ENCODE results near the gene TGFBR3. TPM values are rescaled to one million over a fixed set of nuclear protein-coding genes. Genes with fewer than 3 reads are reported as not detected.

TGFBR3 gene
- total RNA-seq, 2 experiments from 2014 or later = 4.4 to 4.7 TPM

DNA sequence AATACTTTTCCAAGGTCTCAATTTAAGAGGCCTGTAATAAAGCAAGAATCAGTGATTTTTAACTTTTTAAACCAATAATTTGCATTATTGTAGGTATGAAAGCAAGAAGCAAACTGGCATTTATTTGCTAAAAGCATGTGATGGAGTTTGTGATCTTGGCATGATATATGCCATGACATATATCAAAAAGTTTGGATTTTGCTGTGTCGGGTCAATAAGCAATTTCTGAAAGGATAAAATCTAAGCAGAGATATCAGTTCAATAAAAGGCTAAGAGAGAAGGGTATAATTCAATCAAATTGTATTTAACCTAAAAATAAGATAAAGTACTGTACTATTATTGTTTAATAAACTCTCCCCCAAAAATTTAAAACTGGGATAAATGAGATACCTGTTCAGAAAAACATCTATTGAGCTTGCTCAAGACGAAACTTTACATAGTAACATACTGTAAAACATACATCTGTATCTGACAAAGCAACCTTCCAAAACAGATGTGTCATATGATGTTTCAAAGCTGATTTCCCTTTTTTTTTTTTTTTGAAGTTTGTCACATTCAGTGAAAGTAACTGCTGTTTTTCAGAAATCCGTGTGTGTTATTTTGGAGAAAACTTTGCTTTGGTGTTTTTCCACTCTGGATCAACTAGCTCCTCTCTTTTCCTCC is 74.5 kb downstream of the TGFBR3 start:
- Mint-ChIP-seq H3K36me3 (peaks cover 3% of the 10 kb centered on the region), H3K27ac (no peak overlapping the region), H3K27me3 (peaks cover 5% of the 10 kb centered on the region), H3K9me3 (peaks cover 1% of the 10 kb centered on the region), H3K4me3 (no peak overlapping the region), H3K4me1 (peaks cover 34% of the 10 kb centered on the region)
- no peak for DNase-seq

DNA sequence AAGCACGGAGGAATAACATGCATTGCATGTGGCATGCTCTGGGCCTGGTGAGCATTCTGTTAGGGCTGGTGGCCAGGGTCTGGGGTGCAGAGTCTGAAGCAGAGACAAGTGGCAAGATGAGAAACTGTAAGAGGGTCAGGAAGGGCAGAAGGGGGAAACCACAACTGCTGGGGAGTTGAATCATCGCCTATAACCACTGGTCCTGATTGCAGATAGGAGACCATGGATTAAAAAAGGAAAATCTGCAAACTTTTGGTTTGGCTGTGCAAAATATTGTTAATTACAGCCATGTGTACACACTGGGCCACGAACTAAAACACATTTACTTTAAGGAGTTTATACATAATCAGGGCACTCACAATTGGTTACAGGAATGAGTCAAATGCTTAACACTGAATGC is 76.6 kb downstream of the TGFBR3 start:
- H3K4me1 Mint-ChIP-seq = peaks cover 47% of the 10 kb centered on the region
- H3K9me3 Mint-ChIP-seq = no peaks in the 10 kb centered on the region
- H3K36me3 Mint-ChIP-seq = no peaks in the 10 kb centered on the region
- H3K4me3 Mint-ChIP-seq = no peak overlapping the region
- peaks cover 10% of the 10 kb centered on the region for H3K27me3 Mint-ChIP-seq
- no peak for DNase-seq
- no peak overlapping the region for H3K27ac Mint-ChIP-seq

- Mint-ChIP-seq H3K36me3 (no peaks in the 10 kb centered on the region), H3K27me3 (peaks cover 10% of the 10 kb centered on the region), H3K27ac (no peak overlapping the region), H3K4me1 (peaks cover 46% of the 10 kb centered on the region), H3K9me3 (no peaks in the 10 kb centered on the region), H3K4me3 (no peak overlapping the region)
- no peak for DNase-seq
These were observed 77.9 kb downstream of the TGFBR3 start for GRCh38 chr1:91807921-91808620.

DNA sequence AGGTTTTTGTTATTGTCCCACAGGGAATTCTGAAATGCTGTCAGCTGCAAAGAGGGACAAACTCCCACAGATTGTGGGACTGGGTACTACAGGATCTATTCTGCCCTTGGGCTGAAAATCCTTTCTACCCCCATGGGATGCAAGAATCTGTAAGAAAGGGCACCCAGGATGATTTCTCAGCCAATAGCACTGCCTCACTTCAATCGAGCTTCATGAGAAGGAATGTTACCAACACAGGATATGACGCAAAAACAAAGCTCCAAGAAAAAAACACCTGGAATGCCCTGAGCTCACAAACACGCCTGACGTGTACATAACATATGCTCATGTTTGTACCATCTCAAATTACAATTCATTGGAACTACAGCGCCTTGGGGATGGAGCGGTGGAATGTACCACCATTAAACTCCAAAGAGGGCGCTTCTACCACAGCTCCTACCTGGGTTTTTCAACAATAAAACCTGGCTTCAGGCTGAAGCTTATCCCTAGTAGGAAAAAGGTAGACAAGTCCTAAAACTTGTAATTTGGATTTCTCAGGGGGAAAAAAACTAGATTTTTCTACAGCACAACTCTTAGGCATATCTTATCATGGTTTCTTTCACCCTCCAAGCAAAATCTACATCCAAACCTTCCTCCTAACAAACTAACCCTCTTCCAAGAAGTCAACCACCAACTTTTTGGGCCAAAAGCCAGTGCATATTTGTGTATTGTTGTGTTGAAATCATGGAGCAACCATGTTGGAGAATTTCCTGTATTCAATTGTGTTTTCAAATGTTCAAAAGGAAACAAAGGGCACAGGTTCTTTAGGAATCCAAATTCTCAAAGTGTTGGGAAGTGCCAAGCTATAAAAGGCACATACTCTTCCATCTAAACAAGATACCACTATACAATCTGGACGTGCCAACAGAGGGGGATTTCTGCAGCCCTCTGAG is 78.9 kb downstream of the TGFBR3 start:
- DNase-seq = no peak
- peaks cover 52% of the 10 kb centered on the region for H3K4me1 Mint-ChIP-seq
- H3K36me3 Mint-ChIP-seq = peaks cover under 1% of the 10 kb centered on the region
- no peak overlapping the region for H3K4me3 Mint-ChIP-seq
- H3K9me3 Mint-ChIP-seq = no peaks in the 10 kb centered on the region
- H3K27ac Mint-ChIP-seq = no peak overlapping the region
- H3K27me3 Mint-ChIP-seq = peaks cover 10% of the 10 kb centered on the region

- no peaks in the 10 kb centered on the region for H3K9me3 Mint-ChIP-seq
- no peak overlapping the region for H3K4me3 Mint-ChIP-seq
- peaks cover 10% of the 10 kb centered on the region for H3K27me3 Mint-ChIP-seq
- peaks cover 1% of the 10 kb centered on the region for H3K36me3 Mint-ChIP-seq
- no peak for DNase-seq
- H3K27ac Mint-ChIP-seq = no peak overlapping the region
- peaks cover 46% of the 10 kb centered on the region for H3K4me1 Mint-ChIP-seq
These were observed 79.7 kb downstream of the TGFBR3 start for GRCh38 chr1:91806181-91806768.

- Mint-ChIP-seq H3K4me1 (peaks cover 41% of the 10 kb centered on the region), H3K9me3 (no peaks in the 10 kb centered on the region), H3K27ac (peak overlapping the region; percentile 89), H3K27me3 (peaks cover 10% of the 10 kb centered on the region), H3K4me3 (no peak overlapping the region), H3K36me3 (peaks cover 1% of the 10 kb centered on the region)
- peak; percentile 19 for DNase-seq
These were observed 80.6 kb downstream of the TGFBR3 start for GRCh38 chr1:91805311-91805801.

DNA sequence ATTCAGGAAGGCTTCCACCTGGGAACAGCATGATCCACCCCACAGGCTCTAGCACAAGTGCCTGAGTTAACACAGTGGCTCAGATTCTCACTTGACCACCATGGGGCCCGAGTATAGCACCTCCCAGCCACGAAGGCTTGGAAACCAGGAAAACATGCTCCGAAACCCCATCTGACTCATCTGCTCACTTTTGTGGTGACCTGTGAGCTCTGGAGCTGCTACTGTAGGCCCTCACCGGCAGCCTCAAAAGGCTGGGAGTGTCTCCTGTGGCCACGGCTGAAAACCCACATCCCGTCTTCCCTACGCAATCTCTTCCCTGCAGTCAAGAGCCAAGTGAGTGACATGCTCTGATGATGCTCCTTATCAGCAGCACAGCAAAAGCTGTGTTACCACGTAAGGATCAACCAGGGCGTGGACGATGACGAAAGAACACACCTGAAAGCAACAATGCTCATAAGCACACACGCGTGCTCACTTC is 81.4 kb downstream of the TGFBR3 start:
- Mint-ChIP-seq H3K36me3 (peaks cover 1% of the 10 kb centered on the region), H3K4me3 (peak overlapping the region; percentile 69), H3K27me3 (peaks cover 10% of the 10 kb centered on the region), H3K4me1 (peaks cover 37% of the 10 kb centered on the region), H3K9me3 (no peaks in the 10 kb centered on the region), H3K27ac (peak overlapping the region; percentile 89)
- DNase-seq = peak; percentile 85

DNA sequence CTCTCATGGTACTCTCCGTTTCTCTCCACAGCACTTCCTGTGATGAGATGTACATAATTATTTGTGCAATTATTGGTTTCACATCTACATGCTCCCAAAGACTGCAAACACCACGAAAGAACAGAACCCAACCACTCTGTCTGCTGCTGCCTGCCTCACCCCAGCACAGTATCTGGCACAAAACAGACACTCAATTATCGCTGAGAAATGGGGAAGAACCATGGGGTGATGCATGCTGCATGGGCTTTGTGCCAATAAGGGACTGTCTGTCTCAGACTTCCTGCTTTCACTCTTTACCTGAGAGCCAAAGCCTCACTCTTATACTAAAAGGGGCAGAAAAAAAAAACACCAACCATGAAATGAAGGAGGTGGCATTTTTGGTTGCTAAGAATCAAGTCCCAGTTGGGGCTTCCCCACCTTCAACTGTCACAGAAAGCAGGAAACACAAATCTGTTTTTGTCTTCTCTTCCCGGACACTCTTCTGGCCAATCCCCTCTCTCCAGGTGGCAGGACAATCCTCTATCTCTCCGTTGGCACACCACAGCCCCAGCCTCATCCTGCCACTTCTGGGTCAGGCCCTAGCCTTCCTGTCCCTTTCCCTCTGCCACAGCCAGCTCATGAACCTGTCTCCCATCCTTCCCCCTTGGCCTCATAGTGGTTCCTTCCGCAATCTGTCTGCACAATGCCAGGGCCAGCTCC is 82.0 kb downstream of the TGFBR3 start:
- Mint-ChIP-seq H3K4me1 (peaks cover 32% of the 10 kb centered on the region), H3K27ac (peak overlapping the region; percentile 89), H3K9me3 (no peaks in the 10 kb centered on the region), H3K36me3 (peaks cover 1% of the 10 kb centered on the region), H3K4me3 (peak overlapping the region; percentile 69), H3K27me3 (peaks cover 10% of the 10 kb centered on the region)
- peak; percentile 75 for DNase-seq

GRCh38 chr1:91803123-91803522 is 82.8 kb downstream of the TGFBR3 start:
- H3K36me3 Mint-ChIP-seq = peaks cover 1% of the 10 kb centered on the region
- no peaks in the 10 kb centered on the region for H3K9me3 Mint-ChIP-seq
- DNase-seq = no peak
- H3K4me3 Mint-ChIP-seq = no peak overlapping the region
- peaks cover 33% of the 10 kb centered on the region for H3K4me1 Mint-ChIP-seq
- H3K27me3 Mint-ChIP-seq = peaks cover 10% of the 10 kb centered on the region
- H3K27ac Mint-ChIP-seq = peak overlapping the region; percentile 89

DNA sequence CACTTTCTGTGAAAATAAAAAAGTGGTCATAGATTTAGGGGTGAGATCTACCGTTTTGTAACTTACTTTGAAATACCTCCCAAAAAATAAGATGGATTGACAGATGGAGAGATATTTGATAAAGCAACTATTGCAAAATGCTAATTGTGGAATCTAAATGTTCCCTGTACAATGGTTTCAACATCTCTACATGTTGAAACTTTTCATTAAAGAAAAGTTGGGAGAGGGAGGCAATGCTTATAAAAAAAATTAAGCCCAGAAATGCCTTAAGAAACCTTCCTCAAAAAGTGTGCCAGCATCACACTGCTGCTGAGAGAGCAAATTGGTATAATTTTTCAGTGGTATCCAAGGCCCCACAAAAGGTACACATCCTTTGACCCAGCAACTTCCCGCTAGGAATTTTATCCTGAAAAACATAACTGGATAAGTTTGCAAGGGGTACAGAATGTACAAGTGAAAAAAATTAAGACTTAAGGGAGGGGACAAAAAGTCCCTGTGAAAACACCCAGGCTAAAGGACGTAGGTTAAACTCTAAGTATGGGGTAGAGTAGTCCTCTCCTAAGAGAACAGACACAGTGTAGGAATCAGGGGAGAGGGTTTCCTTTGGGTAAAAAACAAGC is 84.3 kb downstream of the TGFBR3 start:
- no peak for DNase-seq
- Mint-ChIP-seq H3K4me1 (peaks cover 33% of the 10 kb centered on the region), H3K4me3 (no peak overlapping the region), H3K27ac (no peak overlapping the region), H3K9me3 (no peaks in the 10 kb centered on the region), H3K36me3 (peaks cover 1% of the 10 kb centered on the region), H3K27me3 (peaks cover 5% of the 10 kb centered on the region)

- H3K27me3 Mint-ChIP-seq = no peaks in the 10 kb centered on the region
- no peak overlapping the region for H3K4me3 Mint-ChIP-seq
- H3K4me1 Mint-ChIP-seq = peaks cover 26% of the 10 kb centered on the region
- peaks cover 1% of the 10 kb centered on the region for H3K36me3 Mint-ChIP-seq
- DNase-seq = no peak
- H3K27ac Mint-ChIP-seq = no peak overlapping the region
- no peaks in the 10 kb centered on the region for H3K9me3 Mint-ChIP-seq
These were observed 86.1 kb downstream of the TGFBR3 start for GRCh38 chr1:91799863-91800262.

DNA sequence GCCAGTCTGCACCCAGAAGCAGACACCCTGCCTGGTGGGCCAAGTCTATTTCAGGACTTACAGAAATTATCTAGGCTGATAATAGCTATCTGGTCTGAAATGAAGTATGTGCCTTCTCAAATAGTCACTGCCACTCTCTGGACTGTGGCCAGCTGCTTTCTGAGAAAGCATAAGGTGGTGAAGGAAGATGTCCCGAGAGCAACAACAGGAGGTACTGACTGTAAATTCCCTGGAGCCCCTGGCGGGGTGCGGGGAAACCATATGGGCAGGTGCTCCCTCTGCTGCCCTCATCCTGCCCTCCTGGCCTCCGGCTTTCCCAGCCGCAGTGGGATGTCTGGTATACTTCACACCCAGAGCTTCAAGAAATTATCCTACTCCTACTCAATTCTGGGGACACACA is 86.8 kb downstream of the TGFBR3 start:
- H3K27ac Mint-ChIP-seq = no peak overlapping the region
- peaks cover 3% of the 10 kb centered on the region for H3K36me3 Mint-ChIP-seq
- H3K4me3 Mint-ChIP-seq = no peak overlapping the region
- H3K9me3 Mint-ChIP-seq = peaks cover 2% of the 10 kb centered on the region
- peaks cover 19% of the 10 kb centered on the region for H3K4me1 Mint-ChIP-seq
- no peaks in the 10 kb centered on the region for H3K27me3 Mint-ChIP-seq
- DNase-seq = no peak

- no peak overlapping the region for H3K4me3 Mint-ChIP-seq
- H3K27me3 Mint-ChIP-seq = no peaks in the 10 kb centered on the region
- H3K4me1 Mint-ChIP-seq = peaks cover 17% of the 10 kb centered on the region
- peaks cover 3% of the 10 kb centered on the region for H3K36me3 Mint-ChIP-seq
- DNase-seq = no peak
- peaks cover 2% of the 10 kb centered on the region for H3K9me3 Mint-ChIP-seq
- H3K27ac Mint-ChIP-seq = no peak overlapping the region
These were observed 87.2 kb downstream of the TGFBR3 start for GRCh38 chr1:91798740-91799139.

DNA sequence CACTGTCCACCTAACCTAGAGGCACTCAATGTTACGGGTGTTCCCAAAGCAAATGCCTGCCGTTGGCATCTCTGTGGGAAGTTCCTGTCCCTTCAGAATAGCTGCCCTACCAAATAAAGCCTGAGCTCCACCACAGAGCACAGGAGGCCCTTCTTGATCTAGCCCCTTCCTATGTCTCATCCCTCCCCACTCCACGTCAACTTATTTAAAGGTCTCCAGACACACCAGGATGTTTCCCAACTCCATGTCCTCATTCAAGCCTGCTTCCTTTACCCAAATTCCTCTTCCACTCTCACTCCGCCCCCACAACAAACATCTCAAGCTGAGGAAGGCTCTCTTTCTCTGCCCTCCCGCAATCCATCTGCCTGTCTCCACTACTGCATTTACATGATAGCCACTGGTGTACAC is 87.7 kb downstream of the TGFBR3 start:
- Mint-ChIP-seq H3K27me3 (no peaks in the 10 kb centered on the region), H3K27ac (no peak overlapping the region), H3K36me3 (peaks cover 3% of the 10 kb centered on the region), H3K9me3 (peaks cover 2% of the 10 kb centered on the region), H3K4me1 (peaks cover 13% of the 10 kb centered on the region), H3K4me3 (no peak overlapping the region)
- DNase-seq = no peak

All from activated naive CD8-positive, alpha-beta T cell treated with anti-CD3 and anti-CD28 coated beads for 36 hours (primary cell).